ENCODE data around the gene PIGO.

- no peak for TF ChIP-seq CTCF (IDR thresholded peaks at IDR 0.05)
- TF ChIP-seq POLR2A (IDR thresholded peaks at IDR 0.05; ENCODE audit: low read depth) = peak; percentile 81
- no peak for TF ChIP-seq EP300 (IDR thresholded peaks at IDR 0.05)
Observed at GRCh38 chr9:35072461-35073278, 23.7 kb downstream of the PIGO start, which contains the start of gene VCP.

Data from esophagus muscularis mucosa (tissue), 4 donors.